Fibroblast of lung (primary cell): ENCODE results near the gene PCDHGB5.
"Not testable (repeated sequence)": the region's sequence is repeated elsewhere in the genome, so short reads cannot be mapped to it uniquely, and the experiment has no call there.

Experiments
- CTCF ChIP-seq, 2 donors: IDR thresholded peaks in 1 of 2; conservative IDR thresholded peaks in 1 of 2; 1 replicate in 1 of 2; 2 replicates in 1 of 2; pipeline ENCODE4 v1.5.1; 2011 to 2012; ENCODE audit warnings: low read length in 2 of 2, control low read depth in 1 of 2, inconsistent platforms in 1 of 2, low read depth in 1 of 2, mild to moderate bottlenecking in 1 of 2
- EZH2 ChIP-seq: IDR thresholded peaks from 2 replicates; pipeline ENCODE4 v1.5.1; 2012; ENCODE audit warnings: low read length, control low read depth, mild to moderate bottlenecking; ENCODE audit errors: missing control alignments

DNA sequence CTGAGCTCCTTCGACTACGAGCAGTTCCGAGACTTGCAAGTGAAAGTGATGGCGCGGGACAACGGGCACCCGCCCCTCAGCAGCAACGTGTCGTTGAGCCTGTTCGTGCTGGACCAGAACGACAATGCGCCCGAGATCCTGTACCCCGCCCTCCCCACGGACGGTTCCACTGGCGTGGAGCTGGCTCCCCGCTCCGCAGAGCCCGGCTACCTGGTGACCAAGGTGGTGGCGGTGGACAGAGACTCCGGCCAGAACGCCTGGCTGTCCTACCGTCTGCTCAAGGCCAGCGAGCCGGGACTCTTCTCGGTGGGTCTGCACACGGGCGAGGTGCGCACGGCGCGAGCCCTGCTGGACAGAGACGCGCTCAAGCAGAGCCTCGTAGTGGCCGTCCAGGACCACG, 34.6 kb downstream of the PCDHGB5 start:
- not testable (repeated sequence) for TF ChIP-seq CTCF (conservative IDR thresholded peaks at IDR 0.05 in 1 of 2, IDR thresholded peaks at IDR 0.05 in 1 of 2; ENCODE audit: low read depth in 1 of 2, low read length in 2 of 2); EZH2
